ENCODE results near the gene HIC1. TPM values are rescaled to one million over a fixed set of nuclear protein-coding genes. Genes with fewer than 3 reads are reported as not detected.
"Not testable (repeated sequence)": the region's sequence is repeated elsewhere in the genome, so short reads cannot be mapped to it uniquely, and the experiment has no call there.

The HIC1 gene
- total RNA-seq, 2 experiments from 2014 or later: 35.1 TPM

DNA sequence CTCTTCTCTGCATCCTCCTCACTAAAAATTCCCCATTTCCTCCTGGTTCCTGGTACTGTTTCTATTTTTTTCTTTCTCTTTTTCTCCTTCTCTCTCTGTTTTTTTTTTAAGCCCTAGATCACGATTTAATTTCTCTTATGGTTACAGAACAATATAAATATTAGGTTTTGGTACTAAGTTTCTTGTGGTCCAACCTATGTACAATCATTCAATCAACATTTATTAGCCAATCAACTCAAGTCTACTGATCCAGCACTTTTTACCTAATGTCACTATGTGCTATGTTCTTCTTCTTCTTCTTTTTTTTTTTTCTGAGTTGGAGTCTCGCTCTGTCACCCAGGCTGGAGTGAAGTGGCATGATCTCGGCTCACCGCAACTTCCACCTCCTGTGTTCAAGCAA is 42.4 kb upstream of the HIC1 start:
- no peak for ATAC-seq
- no peaks in the 10 kb centered on the region for H3K4me1 Mint-ChIP-seq (ENCODE audit: low read depth)
- peaks cover 2% of the 10 kb centered on the region for H3K27me3 Mint-ChIP-seq
- CTCF ChIA-PET: no interaction called here
- H3K36me3 Mint-ChIP-seq (ENCODE audit: low read depth): peaks cover 2% of the 10 kb centered on the region
- TF ChIP-seq, protein P1, sequence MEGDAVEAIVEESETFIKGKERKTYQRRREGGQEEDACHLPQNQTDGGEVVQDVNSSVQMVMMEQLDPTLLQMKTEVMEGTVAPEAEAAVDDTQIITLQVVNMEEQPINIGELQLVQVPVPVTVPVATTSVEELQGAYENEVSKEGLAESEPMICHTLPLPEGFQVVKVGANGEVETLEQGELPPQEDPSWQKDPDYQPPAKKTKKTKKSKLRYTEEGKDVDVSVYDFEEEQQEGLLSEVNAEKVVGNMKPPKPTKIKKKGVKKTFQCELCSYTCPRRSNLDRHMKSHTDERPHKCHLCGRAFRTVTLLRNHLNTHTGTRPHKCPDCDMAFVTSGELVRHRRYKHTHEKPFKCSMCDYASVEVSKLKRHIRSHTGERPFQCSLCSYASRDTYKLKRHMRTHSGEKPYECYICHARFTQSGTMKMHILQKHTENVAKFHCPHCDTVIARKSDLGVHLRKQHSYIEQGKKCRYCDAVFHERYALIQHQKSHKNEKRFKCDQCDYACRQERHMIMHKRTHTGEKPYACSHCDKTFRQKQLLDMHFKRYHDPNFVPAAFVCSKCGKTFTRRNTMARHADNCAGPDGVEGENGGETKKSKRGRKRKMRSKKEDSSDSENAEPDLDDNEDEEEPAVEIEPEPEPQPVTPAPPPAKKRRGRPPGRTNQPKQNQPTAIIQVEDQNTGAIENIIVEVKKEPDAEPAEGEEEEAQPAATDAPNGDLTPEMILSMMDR (IDR thresholded peaks at IDR 0.05): no peak
- no peaks in the 10 kb centered on the region for H3K9me3 Mint-ChIP-seq
- no peak overlapping the region for H3K4me3 Mint-ChIP-seq
- POLR2A ChIA-PET: no interaction called here
- no peak overlapping the region for H3K27ac Mint-ChIP-seq
- DNase-seq: no peak
- intact Hi-C loops (cut with micrococcal nuclease): no loop called here

DNA sequence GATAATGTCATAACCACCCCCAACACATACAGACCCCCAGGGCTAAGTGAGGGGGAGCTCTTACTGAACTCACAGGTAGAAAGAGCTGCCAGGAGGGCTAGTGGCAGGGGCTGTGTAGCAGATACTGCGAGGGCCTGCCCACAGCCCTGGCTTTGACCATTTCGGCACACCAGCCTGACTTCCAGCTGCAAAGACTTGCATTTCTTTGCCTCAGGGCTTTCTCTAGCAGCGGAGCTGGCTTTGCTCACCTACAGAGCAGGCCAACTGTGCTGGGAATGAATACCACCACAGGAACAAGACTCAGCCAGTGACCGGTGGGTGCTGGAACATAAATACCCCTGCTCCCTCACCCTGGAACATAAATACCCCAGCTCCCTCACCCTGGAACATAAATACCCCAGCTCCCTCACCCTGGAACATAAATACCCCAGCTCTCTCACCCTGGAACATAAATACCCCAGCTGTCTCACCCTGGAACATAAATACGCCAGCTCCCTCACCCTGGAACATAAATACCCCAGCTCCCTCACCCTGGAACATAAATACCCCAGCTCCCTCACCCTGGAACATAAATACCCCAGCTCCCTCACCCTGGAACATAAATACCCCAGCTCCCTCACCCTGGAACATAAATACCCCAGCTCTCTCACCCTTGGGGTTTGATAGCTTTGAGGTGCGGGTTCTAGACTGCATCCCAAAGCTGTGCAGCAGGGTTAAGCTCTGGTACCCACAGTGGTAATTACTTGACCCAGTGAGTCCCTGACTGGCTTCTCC is 41.5 kb upstream of the HIC1 start:
- ChIA-PET POLR2A (interaction anchor here (0.6 kb wide), 1 partner anchor 429 kb away, joined by 4 read pairs; no protein-coding TSS in a partner anchor), CTCF (interaction anchor here (0.8 kb wide), 1 partner anchor 102 kb away, joined by 3 read pairs; no protein-coding TSS in a partner anchor)
- DNase-seq; H3K9me3 Mint-ChIP-seq; ATAC-seq; H3K27me3 Mint-ChIP-seq; H3K36me3 Mint-ChIP-seq (ENCODE audit: low read depth); H3K27ac Mint-ChIP-seq; intact Hi-C loops (cut with micrococcal nuclease); H3K4me3 Mint-ChIP-seq; H3K4me1 Mint-ChIP-seq (ENCODE audit: low read depth): not testable (repeated sequence)

DNA sequence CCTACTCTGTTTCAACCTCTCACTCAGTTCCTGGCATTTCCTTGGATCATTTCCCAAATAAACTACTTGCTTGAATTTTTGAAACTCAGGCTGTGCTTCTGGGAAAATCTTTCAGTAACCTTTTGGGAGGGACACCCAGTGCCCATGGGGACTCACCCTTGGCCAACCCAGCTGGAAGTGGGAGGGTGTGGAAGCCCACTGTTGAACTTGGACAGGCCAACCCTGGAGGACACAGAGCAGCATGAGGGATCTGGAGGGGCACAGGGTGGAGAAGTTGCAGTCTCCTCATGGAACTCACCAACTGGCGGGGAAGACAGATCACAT is 40.9 kb upstream of the HIC1 start:
- TF ChIP-seq, protein P1 (IDR thresholded peaks at IDR 0.05): no peak
- H3K4me3 Mint-ChIP-seq: no peak overlapping the region
- peaks cover 2% of the 10 kb centered on the region for H3K27me3 Mint-ChIP-seq
- peaks cover 2% of the 10 kb centered on the region for H3K36me3 Mint-ChIP-seq (ENCODE audit: low read depth)
- DNase-seq: no peak
- H3K27ac Mint-ChIP-seq: no peak overlapping the region
- no peak for ATAC-seq
- intact Hi-C loops (cut with micrococcal nuclease): no loop called here
- no peaks in the 10 kb centered on the region for H3K4me1 Mint-ChIP-seq (ENCODE audit: low read depth)
- ChIA-PET POLR2A (no interaction called here), CTCF (no interaction called here)
- no peaks in the 10 kb centered on the region for H3K9me3 Mint-ChIP-seq

DNA sequence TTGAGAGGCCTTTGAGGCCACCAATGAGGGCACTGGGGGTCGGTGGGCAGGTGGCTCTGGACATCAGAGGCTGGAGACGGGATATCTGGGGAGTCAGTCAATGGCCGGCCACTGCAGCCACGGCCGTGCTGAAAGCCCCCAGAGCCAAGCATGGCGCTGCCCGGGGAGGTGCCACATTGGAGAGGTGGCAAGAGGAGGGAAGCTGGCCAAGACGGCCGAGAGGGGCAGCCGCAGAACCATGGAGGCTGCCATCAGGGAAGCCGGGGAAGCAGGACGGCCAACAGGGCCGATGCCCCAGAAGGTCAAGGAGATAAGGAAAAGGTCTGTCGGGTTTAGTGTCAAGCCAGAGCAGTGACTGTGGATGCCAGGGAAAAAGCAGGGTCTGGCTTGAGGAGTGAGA is 39.6 kb upstream of the HIC1 start:
- peaks cover 2% of the 10 kb centered on the region for H3K36me3 Mint-ChIP-seq (ENCODE audit: low read depth)
- ChIA-PET CTCF (no interaction called here), POLR2A (no interaction called here)
- H3K9me3 Mint-ChIP-seq: no peaks in the 10 kb centered on the region
- intact Hi-C loops (cut with micrococcal nuclease): no loop called here
- ATAC-seq (no peak), DNase-seq (no peak)
- H3K27ac Mint-ChIP-seq: no peak overlapping the region
- H3K4me3 Mint-ChIP-seq: no peak overlapping the region
- H3K4me1 Mint-ChIP-seq (ENCODE audit: low read depth): no peaks in the 10 kb centered on the region
- peaks cover 2% of the 10 kb centered on the region for H3K27me3 Mint-ChIP-seq
- TF ChIP-seq, protein P1 (IDR thresholded peaks at IDR 0.05): no peak

DNA sequence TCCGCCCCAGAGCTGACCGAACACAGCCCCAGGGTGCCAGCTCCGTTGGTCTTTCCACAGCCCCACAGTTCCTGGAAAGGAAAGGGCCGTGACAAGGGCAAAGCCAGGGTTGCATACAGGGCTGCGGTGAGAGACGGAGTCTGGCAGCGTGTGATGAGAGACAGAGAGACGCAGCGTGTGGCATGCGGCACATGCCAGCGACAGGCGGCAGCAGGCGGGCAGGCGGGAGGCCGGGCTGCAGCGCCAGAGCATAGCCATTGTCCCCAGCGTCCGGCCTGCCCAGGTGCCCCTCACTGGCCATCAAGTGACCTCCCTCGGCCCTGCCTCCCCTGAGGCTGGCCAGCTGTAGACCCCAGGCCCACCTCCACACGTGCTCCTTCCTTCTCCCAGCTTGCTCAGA is 38.4 kb upstream of the HIC1 start:
- Mint-ChIP-seq H3K4me1 (ENCODE audit: low read depth) (no peaks in the 10 kb centered on the region), H3K36me3 (ENCODE audit: low read depth) (peaks cover 2% of the 10 kb centered on the region), H3K9me3 (no peaks in the 10 kb centered on the region), H3K27me3 (peaks cover 2% of the 10 kb centered on the region), H3K27ac (no peak overlapping the region), H3K4me3 (no peak overlapping the region)
- intact Hi-C loops (cut with micrococcal nuclease): no loop called here
- CTCF ChIA-PET: no interaction called here
- TF ChIP-seq, protein P1 (IDR thresholded peaks at IDR 0.05): no peak
- POLR2A ChIA-PET: no interaction called here
- no peak for DNase-seq
- no peak for ATAC-seq
